B cell (primary cell): ENCODE measurements around the gene ZDHHC14. TPM values are rescaled to one million over a fixed set of nuclear protein-coding genes. Genes with fewer than 3 reads are reported as not detected.

Experiments used
- ATAC-seq: fragments of 200-7000 bp; cut with Tn5 transposase; one replicate; pipeline ENCODE4 v1.10.0; 2021; ENCODE audit warnings: low read depth, mild to moderate bottlenecking, moderate number of reproducible peaks, moderate library complexity
- CTCF ChIA-PET: fragments of 350-600 bp; sonication (Branson Sonifier 250); formaldehyde crosslinking; loops from one replicate; lab custom pipeline; 2021; ENCODE audit warnings: antibody characterized with exemption, inconsistent platforms; lab: Charles Lee
- POLR2A ChIA-PET: fragments of 350-600 bp; sonication (Branson Sonifier 250); formaldehyde crosslinking; loops from one replicate; lab custom pipeline; 2021; ENCODE audit warnings: antibody characterized with exemption; lab: Charles Lee
- DNase-seq: peaks from one replicate; pipeline ENCODE4 v3.0.0; 2013
- H2AFZ ChIP-seq: 2 replicates; pipeline ENCODE4 v1.6.1; 2012; ENCODE audit warnings: mild to moderate bottlenecking, low read depth, low read length; ENCODE audit not compliant: insufficient read depth, poor library complexity, severe bottlenecking
- H3K27ac ChIP-seq, 2 donors: 1 replicate in 1 of 2; 2 replicates in 1 of 2; pipeline ENCODE4 v1.5.1; 2012 to 2013; ENCODE audit warnings: low read length in 2 of 2, mild to moderate bottlenecking in 2 of 2, moderate library complexity in 1 of 2
- H3K27me3 ChIP-seq, 4 experiments: fragments of 200-600 bp in 1 of 4; sonication (generic) in 1 of 4; replicated peaks in 1 of 4; 1 replicate in 2 of 4; 2 replicates in 2 of 4; pipeline versions ENCODE4 v1.6.1 to v1.7.0; 2013 to 2016; ENCODE audit warnings: low read length in 3 of 4, mild to moderate bottlenecking in 2 of 4, mixed read lengths in 1 of 4, moderate library complexity in 1 of 4; ENCODE audit not compliant: insufficient read depth in 4 of 4, control insufficient read depth in 3 of 4; ENCODE audit errors: control extremely low read depth in 1 of 4
- H3K36me3 ChIP-seq, 2 experiments: replicated peaks in 1 of 2; 1 replicate in 1 of 2; 2 replicates in 1 of 2; pipeline versions ENCODE4 v1.6.1 to v1.7.1; 2013; ENCODE audit warnings: low read length in 1 of 2; ENCODE audit not compliant: insufficient read depth in 2 of 2, control insufficient read depth in 1 of 2; ENCODE audit errors: control extremely low read depth in 1 of 2, extremely low read depth in 1 of 2
- H3K4me1 ChIP-seq, 2 donors: fragments of 200-600 bp in 1 of 2; sonication (generic) in 1 of 2; 1 replicate in 1 of 2; 2 replicates in 1 of 2; pipeline versions ENCODE4 v1.5.1 to v1.6.1; 2013 to 2017; ENCODE audit warnings: low read length in 2 of 2; ENCODE audit not compliant: control insufficient read depth in 2 of 2, insufficient read depth in 2 of 2
- H3K4me2 ChIP-seq: replicated peaks from 2 replicates; pipeline ENCODE3; 2012; ENCODE audit warnings: mild to moderate bottlenecking, low read depth, low read length; ENCODE audit not compliant: poor library complexity, severe bottlenecking
- H3K4me3 ChIP-seq, 5 experiments: fragments of 200-600 bp in 1 of 5; sonication (generic) in 1 of 5; 1 replicate in 3 of 5; 2 replicates in 2 of 5; pipeline versions ENCODE4 v1.5.1 to v1.7.0; 2011 to 2016; ENCODE audit warnings: low read length in 4 of 5, mild to moderate bottlenecking in 4 of 5, low read depth in 2 of 5, control low read depth in 1 of 5, moderate library complexity in 1 of 5; ENCODE audit not compliant: insufficient read depth in 1 of 5; ENCODE audit errors: control extremely low read depth in 1 of 5, extremely low read depth in 1 of 5
- H3K79me2 ChIP-seq: fragments of 200-600 bp; sonication (generic); one replicate; pipeline ENCODE4 v1.6.0; 2016; ENCODE audit warnings: low read length; ENCODE audit not compliant: control insufficient read depth, insufficient read depth
- H3K9ac ChIP-seq: fragments of 200-600 bp; sonication (generic); 2 replicates; pipeline ENCODE4 v1.6.1; 2017; ENCODE audit warnings: mild to moderate bottlenecking, low read length, moderate library complexity
- H3K9me3 ChIP-seq, 3 donors: one replicate each; pipeline versions ENCODE4 v1.6.1 to v1.7.1; 2013; ENCODE audit warnings: low read length in 2 of 3; ENCODE audit not compliant: control insufficient read depth in 2 of 3, insufficient read depth in 1 of 3; ENCODE audit errors: control extremely low read depth in 1 of 3
- H4K20me1 ChIP-seq: 2 replicates; pipeline ENCODE4 v1.6.0; 2012; ENCODE audit warnings: mild to moderate bottlenecking, low read length; ENCODE audit not compliant: insufficient read depth, control insufficient read depth, poor library complexity, severe bottlenecking
- H3K27ac Mint-ChIP-seq: one replicate; pipeline ENCODE4 v1.8.0; 2021; ENCODE audit warnings: mixed read lengths
- H3K27me3 Mint-ChIP-seq: one replicate; pipeline ENCODE4 v1.8.0; 2021; ENCODE audit warnings: mixed read lengths
- H3K4me1 Mint-ChIP-seq: one replicate; pipeline ENCODE4 v1.8.0; 2021; ENCODE audit warnings: mixed read lengths
- H3K4me3 Mint-ChIP-seq: one replicate; pipeline ENCODE4 v1.8.0; 2021; ENCODE audit warnings: mixed read lengths
- H3K9me3 Mint-ChIP-seq: one replicate; pipeline ENCODE4 v1.8.0; 2022; ENCODE audit warnings: mixed read lengths; ENCODE audit not compliant: insufficient read depth
- EZH2 ChIP-seq: IDR thresholded peaks from 2 replicates; pipeline ENCODE4 v1.6.1; 2012; ENCODE audit warnings: borderline replicate concordance, low read depth, mild to moderate bottlenecking, moderate library complexity, low read length; ENCODE audit not compliant: insufficient read depth, poor library complexity, severe bottlenecking
- WGBS: methylation state at CpG from one replicate; pipeline ENCODE4 v1.1.5; 2013; ENCODE audit warnings: missing lambda C conversion rate; ENCODE audit not compliant: insufficient coverage; 5-methylcytosine and 5-hydroxymethylcytosine counted together
- intact Hi-C: fragments of 100-400 bp; cut with micrococcal nuclease; formaldehyde crosslinking; loops from one replicate; pipeline ENCODE4 v1.10.0; 2022
- polyA plus RNA-seq: library from polyadenylated mRNA; depleted of rRNA; stranded (reverse); fragments of >200 nt; gene quantifications from 2 replicates; pipeline ENCODE4 v1.2.3, GENCODE V29; 2012
- total RNA-seq, 2 donors: library from RNA; stranded (reverse); fragments of 120-200 nt in 1 of 2; gene quantifications; 1 replicate in 1 of 2; 2 replicates in 1 of 2; pipeline versions ENCODE4 v1.2.3 to v1.2.4, GENCODE V29; 2013 to 2022
- TF ChIP-seq, protein P1 (sequence below): fragments of 200-600 bp; IDR thresholded peaks from one replicate; pipeline ENCODE4 v1.8.0; 2022; ENCODE audit warnings: antibody characterized with exemption, mild to moderate bottlenecking

ZDHHC14 gene
- total and polyA plus RNA-seq, 2 donors (not counting 1 experiment from before 2014, with no cell fraction given), result 8.8 to 50.4 TPM

DNA sequence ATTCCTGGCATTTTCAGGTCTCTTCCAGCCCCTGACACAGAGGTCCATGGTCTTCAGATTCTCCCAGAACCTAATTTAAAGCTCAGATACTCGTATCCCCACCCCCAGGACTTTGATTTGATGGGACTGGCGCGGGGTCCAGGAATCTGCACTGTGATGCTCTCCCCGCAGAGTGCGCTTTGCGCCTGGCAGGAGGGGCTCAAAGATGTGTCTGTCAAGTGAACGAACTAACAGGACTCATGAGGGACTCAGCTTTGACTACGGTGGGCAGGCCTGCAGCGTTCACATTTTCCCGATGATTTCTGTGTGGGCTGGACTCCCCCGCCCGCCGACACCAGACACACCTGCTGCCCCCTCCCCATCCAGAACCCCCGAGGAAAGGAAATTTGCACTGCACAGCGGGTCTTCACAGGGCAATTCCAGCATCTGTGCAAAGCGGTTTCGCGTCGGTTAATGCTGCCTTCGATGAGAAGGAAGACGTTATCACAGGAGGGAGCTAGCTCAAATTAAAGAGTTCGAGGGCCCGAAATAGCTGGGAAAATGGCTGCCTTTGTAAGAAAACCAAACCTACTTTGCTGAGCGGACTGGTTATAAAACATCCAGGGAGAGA is 90.2 kb downstream of the ZDHHC14 start:
- Histone ChIP-seq H3K27ac (no peak overlapping the region), H4K20me1 (no peaks in the 10 kb centered on the region), H3K9ac (no peak overlapping the region), H3K27me3 (no peaks in the 10 kb centered on the region), H3K9me3 (no peaks in the 10 kb centered on the region), H3K36me3 (no peaks in the 10 kb centered on the region), H3K4me2 (no peak overlapping the region), H3K4me1 (no peaks in the 10 kb centered on the region), H3K79me2 (no peaks in the 10 kb centered on the region), H2AFZ (no peak overlapping the region), H3K4me3 (no peak overlapping the region)
- ChIA-PET CTCF (interaction anchor here (1.0 to 1.4 kb wide), 3 partner anchors 9 to 127 kb away, joined by 3 read pairs; no protein-coding TSS in a partner anchor), POLR2A (interaction anchor here (0.6 kb wide), 1 partner anchor 144 kb away, joined by 4 read pairs; no protein-coding TSS in a partner anchor)
- TF ChIP-seq, protein P1, sequence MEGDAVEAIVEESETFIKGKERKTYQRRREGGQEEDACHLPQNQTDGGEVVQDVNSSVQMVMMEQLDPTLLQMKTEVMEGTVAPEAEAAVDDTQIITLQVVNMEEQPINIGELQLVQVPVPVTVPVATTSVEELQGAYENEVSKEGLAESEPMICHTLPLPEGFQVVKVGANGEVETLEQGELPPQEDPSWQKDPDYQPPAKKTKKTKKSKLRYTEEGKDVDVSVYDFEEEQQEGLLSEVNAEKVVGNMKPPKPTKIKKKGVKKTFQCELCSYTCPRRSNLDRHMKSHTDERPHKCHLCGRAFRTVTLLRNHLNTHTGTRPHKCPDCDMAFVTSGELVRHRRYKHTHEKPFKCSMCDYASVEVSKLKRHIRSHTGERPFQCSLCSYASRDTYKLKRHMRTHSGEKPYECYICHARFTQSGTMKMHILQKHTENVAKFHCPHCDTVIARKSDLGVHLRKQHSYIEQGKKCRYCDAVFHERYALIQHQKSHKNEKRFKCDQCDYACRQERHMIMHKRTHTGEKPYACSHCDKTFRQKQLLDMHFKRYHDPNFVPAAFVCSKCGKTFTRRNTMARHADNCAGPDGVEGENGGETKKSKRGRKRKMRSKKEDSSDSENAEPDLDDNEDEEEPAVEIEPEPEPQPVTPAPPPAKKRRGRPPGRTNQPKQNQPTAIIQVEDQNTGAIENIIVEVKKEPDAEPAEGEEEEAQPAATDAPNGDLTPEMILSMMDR, result no peak
- TF ChIP-seq EZH2, result no peak
- intact Hi-C loops, result no loop called here
- no peak for DNase-seq
- Mint-ChIP-seq H3K4me1 (peaks cover 23% of the 10 kb centered on the region), H3K9me3 (no peaks in the 10 kb centered on the region), H3K27me3 (no peaks in the 10 kb centered on the region), H3K4me3 (no peak overlapping the region), H3K27ac (peak overlapping the region; percentile 72)
- 96% methylated on average over 19 of the region's 24 CpGs for WGBS
- ATAC-seq, result no peak

DNA sequence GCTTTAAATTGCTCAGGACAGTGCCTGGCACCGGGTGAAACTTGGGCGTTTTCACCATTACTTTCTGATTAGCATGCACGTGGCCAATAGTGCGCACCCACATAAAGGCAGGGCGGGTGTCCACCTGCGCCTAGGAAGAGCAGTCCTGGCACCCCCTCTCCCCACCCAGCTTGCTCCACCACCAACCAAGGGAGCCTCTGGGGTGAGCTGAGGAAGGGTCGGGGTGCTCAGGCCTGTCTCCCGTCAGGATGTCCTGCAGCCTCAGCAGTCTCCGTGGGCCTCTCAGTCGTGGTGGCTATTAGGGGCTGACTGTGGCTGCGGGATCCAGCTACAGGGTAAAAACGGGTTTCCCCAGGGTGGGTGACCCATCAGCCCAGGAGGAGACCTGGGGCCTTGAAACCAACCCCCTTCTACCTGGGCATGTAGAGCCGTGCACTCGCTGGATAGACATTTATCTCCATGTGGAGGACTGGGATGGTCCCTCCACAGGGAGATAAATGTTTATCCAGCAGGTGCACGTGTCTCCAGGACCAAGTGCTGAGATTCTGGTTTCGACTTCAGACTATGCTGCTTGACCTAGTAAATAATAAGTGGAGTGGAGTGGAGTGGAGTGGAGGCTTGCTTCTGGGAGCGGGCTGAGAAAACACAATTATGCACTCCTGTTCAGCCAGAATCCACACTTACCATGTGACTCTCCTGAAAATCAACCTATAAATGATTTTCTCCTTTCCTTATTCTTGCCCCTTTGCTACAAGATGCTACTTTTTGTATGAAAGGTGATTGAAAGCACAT is 91.1 kb downstream of the ZDHHC14 start:
- Histone ChIP-seq H3K36me3 (no peaks in the 10 kb centered on the region), H2AFZ (no peak overlapping the region), H3K4me2 (no peak overlapping the region), H3K4me3 (no peak overlapping the region), H3K79me2 (no peaks in the 10 kb centered on the region), H3K27ac (no peak overlapping the region), H3K9me3 (no peaks in the 10 kb centered on the region), H3K27me3 (no peaks in the 10 kb centered on the region), H3K9ac (no peak overlapping the region), H3K4me1 (no peaks in the 10 kb centered on the region), H4K20me1 (no peaks in the 10 kb centered on the region)
- H3K9me3 Mint-ChIP-seq, result no peaks in the 10 kb centered on the region
- ChIA-PET POLR2A (no interaction called here), CTCF (interaction anchor here (1.4 kb wide), 1 partner anchor 10 kb away, joined by 3 read pairs; no protein-coding TSS in a partner anchor)
- no peaks in the 10 kb centered on the region for H3K27me3 Mint-ChIP-seq
- DNase-seq, result no peak
- ATAC-seq, result no peak
- peaks cover 21% of the 10 kb centered on the region for H3K4me1 Mint-ChIP-seq
- TF ChIP-seq EZH2, result no peak
- TF ChIP-seq, protein P1, result no peak
- intact Hi-C loops, result no loop called here
- no peak overlapping the region for H3K4me3 Mint-ChIP-seq
- peak overlapping the region; percentile 79 for H3K27ac Mint-ChIP-seq
- WGBS, result 94% methylated on average over 16 of the region's 17 CpGs
